Left renal pelvis (tissue), 4 donors: ENCODE measurements around the gene TMED3. TPM values are rescaled to one million over a fixed set of nuclear protein-coding genes. Genes with fewer than 3 reads are reported as not detected.
"Not testable (repeated sequence)": the region's sequence is repeated elsewhere in the genome, so short reads cannot be mapped to it uniquely, and the experiment has no call there.

ENCODE experiments used
- DNase-seq, 4 donors: peaks; one replicate each; pipeline ENCODE4 v3.0.0-alpha.2; 2013; ENCODE audit warnings: low read depth in 4 of 4, low spot score in 3 of 4
- polyA plus RNA-seq, 4 donors: library from polyadenylated mRNA; unstranded; fragments of 120-200 nt; gene quantifications; one replicate each; pipeline ENCODE4 v1.2.1, GENCODE V29; 2013; ENCODE audit not compliant: insufficient read length in 4 of 4

Gene TMED3
- polyA plus RNA-seq, 4 donors: 61.4 to 66.2 (median 64.2) TPM

DNA sequence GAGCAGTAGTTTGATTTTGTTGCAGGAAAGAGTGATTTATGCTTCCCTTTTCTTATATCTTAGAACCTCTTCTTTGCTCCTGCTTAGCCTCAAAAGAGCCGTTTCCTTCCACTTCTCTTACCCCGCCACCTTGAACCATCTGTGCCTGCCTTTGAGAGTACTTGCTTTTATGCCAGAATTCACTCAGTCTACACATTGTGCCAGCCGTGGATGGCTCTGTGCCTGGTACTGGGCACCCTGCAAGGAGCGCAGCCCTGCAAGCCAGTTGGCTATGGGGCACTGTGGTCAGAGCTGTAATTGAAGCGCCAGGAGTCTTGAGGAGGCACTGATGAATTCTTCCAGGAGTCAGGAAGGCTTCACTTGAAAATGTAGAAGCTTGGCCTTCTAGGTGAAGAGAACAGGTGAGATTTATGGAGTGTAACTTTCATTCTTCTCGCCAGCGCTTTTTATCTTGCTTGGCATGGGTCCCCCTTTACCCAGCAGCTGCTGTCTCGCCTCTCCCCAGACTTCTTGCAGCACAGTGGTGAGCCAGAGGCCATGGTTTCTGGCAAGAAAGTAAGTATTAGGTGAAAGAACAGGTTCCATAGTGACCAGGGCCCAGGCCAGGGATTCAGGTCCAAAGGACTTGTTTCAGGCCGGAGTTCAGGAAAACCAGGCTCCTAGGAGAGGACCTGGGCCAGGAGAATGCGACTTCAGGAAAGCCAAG, 4.9 kb downstream of the TMED3 start:
- DNase-seq: no peak

DNA sequence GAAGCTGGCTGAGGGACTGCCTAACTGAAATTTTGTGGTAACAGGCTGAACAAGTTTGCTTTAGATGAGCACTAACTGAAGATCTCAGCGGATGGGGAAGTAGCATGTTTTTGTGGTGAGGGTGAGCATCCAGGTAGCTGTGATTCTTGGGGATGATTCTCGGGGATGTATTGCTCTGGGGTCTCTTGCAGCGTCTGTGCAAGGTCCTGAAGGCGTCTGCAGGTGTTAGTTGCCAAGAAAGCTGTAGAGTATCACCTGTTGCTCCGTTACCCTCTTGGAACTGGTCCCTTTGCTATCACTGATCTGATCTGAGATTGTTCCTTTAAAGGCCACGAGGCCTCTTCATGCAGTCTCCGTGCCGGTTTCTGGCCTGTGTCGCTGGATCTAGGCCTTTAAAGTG, 6.0 kb downstream of the TMED3 start:
- no peak for DNase-seq

DNA sequence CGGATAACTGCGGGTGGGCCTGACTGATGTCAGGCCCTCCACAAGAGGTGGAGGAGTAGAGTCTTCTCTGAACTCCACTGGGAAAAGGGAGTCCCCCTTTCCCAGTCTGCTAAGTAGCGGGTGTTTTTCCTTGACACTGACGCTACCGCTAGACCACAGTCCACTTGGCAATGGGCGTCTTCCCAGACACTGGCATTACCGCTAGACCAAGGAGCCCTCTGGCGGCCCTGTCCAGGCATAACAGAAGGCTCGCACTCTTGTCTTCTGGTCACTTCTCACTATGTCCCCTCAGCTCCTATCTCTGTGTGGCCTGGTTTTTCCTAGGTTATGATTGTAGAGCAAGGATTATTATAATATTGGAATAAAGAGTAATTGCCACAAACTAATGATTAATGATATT, 9.1 kb downstream of the TMED3 start:
- not testable (repeated sequence) for DNase-seq

DNA sequence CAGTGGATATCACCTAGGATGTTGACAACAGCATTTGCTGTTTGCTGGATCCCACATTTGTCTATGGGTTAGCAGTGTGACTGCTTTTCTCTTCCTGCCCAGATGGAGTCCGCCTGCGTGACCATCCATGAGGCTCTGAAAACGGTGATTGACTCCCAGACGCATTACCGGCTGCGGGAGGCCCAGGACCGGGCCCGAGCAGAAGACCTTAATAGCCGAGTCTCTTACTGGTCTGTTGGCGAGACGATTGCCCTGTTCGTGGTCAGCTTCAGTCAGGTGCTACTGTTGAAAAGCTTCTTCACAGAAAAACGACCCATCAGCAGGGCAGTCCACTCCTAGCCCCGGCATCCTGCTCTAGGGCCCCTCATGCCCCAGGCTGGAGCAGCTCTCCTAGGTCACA, 11.0 kb downstream of the TMED3 start:
- no peak for DNase-seq

DNA sequence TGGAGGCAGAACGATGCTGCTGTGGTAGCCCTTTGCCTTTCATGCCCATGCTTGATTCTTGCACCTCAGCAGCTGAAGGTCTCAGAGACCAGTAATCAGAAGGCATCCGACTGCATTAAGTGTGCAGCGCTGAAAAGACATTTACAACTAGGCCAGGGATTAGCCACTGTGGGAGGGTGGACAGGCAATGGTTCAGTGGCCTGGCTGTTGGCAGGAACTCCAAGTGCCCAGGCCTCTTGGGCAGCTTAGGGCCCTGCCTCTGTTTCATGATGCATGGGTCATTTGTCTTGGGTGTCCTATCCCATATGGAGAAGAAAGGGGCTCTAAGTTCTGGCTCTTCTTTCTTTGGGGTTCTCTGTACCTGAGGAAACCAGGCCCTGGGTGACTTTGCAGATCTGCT, 11.4 kb downstream of the TMED3 start:
- DNase-seq: no peak

DNA sequence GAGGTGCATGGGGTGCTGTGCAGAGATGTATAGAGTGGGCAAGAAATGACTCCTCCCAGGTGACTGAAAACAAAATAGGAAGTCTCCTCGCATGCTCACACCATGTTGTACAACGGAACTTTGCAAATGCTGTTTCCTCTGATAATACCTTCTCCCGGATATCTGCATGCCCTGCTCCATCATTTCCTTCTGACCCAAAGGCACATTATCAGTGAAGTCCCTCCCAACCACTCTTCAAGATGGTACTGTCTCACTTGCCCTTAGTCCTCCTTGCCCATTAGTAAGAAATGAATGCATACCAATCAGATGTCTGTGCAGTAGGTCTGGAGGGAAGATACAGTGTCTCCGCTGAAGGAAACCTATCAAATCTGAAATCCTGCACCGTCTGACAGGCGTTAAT, 12.0 kb downstream of the TMED3 start:
- DNase-seq: no peak

DNA sequence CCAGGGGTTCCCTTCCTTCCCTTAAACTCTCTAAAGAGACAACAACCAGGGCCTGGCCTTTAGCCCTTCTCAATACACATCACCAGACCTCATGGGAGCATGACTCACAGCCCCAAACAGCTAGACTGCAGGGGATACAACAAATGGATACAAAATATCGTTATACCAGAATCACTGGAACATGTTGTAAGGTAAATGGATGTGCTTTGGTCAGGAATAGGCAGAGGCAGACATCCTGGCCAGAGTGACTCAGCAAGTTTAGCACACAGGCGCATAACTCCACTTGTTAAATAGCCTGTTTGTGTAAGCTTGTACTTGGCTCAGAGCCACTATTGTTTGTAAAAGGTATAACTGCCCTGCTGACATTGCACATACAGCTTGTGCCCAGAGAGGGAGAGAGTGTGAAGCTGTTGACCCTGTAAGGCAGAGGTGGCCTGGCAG, 18.3 kb downstream of the TMED3 start:
- DNase-seq: no peak

DNA sequence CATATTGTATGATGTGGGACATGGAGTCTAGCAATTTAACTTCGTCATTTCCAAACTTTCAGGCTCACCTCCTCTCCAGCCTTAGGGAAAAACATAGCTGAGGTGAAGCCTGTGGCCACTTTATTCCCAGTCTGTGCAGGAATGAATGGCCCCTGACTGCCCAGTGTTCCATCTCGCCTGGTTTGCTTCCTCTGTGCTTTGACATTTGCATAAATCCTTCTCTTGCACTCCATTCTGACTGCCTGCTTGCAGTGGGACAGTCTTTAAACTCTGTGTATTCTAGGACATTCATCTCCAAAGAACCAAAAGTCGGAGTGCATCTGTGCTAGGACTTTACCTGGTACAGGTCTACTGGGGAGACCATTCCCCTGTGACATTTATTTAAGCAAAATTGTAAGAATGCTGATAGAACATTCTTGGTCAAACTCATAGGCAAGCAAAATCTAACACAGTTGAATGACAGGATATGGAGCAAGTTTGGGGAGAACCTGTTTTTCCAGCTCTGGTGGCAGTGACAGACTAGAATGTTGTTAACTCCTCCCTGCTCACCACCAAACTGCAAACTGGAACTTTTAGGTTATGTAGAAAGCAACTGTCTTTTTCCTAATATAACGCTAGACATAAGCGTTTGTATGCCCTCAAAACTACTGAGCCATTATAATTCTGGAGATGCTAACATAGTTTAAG, 22.1 kb downstream of the TMED3 start:
- DNase-seq: no peak

DNA sequence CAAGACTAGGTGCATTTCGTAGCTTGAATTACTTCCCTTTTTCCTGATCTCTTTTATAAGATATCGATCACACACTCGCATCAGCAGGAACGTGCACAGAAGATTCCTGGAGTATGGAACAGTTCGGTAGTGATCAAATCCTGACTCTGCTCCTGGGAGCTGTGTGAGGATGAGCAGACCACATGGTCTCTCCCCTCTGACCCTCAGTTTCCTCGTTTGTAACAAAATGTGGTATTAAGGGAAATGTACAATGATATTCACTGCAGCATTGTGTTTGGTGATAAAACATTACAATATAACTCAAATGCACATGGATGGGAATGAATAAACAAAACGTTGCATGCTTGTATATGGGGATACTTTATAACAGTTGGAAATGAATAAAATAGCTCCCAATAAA, 26.7 kb downstream of the TMED3 start:
- DNase-seq: no peak

DNA sequence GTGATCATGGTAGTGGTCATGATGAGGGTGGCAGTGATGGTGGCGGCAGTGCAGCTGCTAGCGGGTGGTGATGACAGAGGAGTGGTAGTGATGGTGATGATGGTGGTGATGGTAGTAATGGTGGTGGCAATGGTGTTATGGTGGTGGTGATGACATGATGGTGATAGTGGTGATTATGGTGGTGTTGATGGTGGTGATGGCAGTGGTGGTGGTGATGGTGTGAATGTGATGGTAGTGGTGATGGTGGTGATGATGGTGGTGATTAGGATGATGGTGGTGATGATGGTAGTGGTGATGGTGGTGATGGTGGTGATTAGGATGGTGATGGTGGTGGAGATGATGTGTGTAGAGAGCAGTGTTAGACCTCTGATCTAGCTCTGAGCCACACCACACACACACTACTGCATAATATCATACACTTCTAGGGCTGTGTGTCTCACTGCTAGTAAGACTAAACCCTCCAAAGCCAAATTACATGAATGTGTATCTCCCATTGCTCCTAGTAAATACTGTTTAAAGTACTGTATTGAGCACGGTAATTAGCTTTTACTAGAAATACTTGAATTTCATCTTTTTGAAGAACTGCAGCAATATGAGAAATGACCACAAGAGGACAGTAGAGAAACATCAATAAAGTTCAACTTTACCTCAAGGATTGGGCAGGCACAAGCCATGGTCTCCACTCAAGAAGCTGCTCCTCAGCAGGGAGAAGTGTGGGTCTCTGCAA, 28.8 kb downstream of the TMED3 start:
- DNase-seq: no peak

DNA sequence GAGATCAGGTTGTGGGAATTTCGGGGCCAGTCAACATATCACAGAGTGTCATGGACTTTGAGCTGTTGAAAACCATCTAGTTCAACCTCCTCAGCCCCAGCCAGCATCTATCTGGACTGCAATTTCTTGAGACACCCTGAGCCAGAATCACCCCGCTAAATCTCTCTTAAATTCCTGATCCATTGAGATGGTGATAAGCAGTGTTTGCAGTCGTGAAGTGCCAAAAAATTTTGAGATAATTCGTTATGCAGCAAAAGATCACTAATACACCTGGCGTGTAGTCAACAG, 29.3 kb downstream of the TMED3 start:
- DNase-seq: no peak

DNA sequence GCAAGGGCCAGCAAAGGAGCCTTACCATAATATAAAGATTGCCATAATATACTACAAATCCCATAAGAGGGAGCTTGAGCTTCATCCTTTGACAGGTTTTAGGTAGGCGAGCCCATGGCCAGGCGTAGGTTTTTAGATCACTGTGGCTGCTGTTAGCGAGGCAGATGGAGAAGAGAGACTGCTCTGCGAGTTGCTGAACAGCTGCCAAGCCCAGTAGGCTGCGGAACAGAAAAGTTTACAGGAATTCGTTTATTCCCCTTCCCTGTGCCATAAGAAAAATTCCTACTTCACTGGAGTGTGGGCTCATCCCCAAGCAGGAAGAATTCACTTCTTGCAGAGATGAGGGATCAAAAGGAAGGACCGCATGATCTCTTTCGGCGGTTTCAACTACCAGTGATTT, 30.5 kb downstream of the TMED3 start:
- DNase-seq: no peak

DNA sequence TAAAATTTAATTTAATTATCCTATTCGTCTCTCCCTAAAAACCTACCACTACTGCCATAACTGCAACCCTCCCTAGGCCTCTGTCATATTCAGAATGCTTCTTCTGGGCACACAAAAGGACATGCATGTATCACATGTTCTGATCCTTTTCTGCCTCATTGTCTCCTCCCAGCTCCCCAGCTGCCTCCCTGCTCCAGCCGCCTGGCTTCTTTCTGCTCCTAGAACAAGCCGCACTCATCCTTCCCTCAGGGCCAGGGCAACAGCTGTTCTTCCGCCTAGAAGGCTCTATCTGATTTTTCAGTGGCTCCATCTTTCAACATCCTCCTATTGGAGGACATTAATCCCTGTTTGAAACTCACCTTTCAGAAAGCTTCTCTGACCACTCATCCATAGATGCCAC, 38.6 kb downstream of the TMED3 start:
- no peak for DNase-seq

DNA sequence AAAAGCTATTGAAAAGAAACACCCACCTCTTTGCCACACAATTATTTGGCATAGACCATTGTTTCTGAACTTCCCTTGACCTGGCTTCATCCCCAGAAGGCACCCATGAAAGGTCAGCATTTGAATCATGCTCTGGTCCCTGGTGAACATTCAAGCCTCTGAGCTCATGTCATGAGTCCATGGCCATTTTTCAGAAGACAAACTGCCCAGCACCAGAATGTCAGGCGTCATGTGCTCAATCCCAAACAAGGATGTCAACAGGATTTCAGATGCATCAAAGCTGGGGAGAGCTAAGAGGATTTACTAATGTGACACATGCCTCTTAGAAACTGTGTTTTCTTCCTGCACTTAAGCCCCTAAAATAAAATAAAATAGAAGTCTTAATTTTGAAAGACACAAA, 41.3 kb downstream of the TMED3 start:
- DNase-seq: no peak

DNA sequence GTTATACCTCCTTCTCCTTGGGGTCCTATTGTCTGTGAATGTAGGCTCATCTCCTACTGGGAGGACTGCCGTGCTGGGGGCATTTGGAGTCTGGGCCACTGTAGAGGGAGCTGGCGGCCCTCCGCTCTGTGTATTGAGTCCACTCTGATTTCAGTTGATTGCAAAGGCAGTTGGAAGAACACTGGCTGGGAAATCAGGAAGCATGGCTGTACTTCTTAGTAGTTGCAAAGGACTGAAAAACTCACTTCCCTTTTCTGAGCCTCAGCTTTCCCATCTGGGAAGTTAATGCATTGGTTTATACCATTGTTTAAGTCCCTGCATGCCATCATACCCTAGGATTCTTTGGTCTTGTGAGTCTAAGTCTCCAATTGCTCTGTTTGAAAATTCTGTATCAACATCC, 46.7 kb downstream of the TMED3 start:
- no peak for DNase-seq

DNA sequence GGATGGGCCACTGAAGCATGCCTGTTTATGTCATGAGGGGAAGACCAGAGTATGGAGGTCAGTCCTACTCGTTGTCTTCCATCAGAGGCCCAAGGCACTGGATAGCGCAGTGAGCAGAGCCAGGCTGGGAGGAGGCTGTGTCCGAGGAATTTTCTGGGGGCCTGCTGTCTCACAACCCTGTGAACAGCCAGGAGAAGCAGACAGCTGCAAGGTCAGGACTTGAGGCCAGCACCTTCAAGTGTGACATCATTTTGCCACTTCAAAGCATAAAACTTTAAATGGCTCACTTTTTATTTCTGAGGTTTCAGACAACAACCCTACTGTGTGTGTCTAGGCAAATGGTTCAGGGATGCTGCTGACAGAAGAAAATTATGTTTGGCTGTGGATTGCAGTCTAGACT, 47.2 kb downstream of the TMED3 start:
- DNase-seq: no peak

DNA sequence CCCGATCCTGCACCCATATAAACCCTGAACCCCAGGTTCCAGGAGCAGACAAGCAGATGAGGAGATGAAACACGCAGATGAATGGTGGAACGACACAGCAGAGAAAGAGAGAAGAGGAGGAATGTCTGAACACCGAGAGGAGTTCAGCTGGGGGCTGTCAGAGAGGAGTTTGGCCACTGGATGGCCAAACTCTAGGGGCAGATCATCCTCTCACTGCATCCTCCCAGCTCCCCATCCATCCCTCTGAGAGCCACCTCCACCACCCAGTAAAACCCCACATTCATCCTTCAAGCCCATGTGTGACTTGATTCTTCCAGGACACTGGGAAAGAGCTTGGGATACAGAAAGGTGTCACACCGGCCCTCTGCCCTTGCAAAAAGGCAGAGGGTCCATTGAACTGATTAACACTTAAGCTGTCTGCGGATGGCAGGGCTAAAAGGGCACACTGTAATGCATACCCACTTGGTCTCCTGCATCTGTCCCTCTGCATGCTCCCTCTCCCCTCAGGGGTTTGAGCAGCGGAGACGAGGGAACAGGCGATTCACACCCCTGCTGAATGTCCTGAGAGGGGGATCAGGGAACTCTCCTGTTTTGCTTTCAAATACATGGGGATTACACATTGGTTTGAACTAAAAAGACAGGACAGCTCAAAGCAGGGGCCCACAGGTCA, 53.8 kb downstream of the TMED3 start:
- DNase-seq: no peak

DNA sequence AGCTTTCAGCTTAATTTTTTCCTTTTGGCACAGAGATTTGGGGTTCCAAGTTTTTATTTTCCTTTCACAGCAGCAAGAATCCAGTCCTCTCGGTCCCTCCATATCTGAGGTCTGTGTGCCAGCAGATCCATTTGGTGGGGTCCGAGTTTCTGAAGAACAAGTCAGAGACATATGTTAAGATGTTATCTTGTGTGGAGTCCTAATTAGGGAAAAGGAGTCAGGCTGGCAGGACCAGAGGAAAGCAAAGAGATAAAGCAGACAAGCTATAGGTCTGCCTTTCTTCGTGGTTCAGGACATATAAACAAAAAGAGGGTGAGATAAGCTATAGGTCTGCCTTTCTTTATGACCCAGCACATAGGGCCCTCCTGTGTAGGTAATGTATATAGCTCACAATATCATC, 54.9 kb downstream of the TMED3 start:
- DNase-seq: no peak

DNA sequence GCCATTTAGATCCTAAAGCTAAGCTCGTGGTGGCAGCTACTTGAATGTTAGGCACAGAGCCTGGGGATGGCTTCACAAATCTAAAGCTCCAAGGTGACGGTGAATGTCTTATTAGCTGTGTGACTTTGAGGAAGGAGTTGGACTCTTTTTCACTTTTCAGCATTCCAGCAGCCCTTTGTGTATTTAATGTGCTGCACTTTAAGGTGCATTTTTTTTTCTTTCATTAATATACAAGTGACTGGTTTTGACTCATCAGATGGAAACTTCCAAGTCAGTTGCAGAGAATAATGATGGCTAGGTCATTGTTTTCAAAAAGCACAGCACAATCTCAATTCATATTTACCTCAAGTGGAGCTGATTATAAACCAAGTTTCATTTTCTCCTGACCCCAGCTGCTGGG, 55.8 kb downstream of the TMED3 start:
- DNase-seq: no peak

DNA sequence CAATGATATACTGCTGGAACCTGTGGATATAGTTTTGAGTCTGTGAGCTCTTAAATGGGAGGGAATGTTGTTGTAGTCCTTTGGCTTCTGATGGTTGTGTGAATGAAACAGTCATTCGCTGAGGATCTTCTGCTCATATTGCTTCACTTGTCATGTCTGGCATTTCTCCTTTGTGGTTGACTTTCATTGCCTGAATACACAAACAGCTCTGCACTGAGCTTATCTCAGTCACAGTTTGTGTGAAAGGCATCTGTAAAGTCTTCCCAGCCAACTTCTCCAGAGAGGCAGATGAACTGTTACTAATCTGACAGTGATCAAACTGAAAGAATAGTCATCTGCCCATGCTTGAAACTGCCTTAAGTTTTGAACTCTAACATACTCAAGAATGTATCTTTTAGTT, 59.8 kb downstream of the TMED3 start:
- DNase-seq: no peak

DNA sequence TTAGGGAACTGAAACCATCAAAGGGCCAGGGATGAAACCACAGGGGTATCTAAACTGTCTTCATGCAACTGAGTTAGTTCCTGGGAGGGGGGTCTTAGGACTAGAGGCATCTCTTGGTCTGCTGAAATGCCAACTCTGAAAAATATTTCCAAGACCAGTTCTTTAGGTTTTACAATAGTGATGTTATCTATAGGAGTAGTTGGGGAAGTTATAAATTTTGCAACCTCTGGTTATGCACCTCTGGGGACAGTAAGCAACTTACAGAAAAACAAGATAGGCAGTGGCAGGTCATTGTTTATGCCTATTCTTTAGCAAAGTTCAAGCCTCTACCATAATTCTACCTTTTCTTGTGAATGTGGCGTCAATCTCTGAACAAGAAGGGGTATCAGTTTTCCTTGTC, 60.7 kb downstream of the TMED3 start:
- DNase-seq: no peak

DNA sequence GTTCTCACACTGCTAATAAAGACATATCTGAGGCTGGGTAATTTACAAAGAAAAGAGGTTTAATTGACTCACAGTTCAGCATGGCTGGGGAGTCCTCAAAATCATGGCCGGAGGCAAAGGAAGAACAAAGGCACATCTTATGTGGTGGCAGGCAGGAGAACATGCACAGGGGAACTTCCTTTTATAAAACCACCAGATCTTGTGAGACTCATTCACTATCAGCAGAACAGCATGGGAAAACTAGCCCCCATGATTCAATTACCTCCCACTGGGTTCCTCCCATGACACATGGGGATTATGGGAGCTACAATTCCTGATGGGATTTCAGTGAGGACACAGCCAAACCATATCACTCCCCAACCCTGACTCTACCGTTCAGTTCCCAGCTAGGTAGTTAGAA, 61.5 kb downstream of the TMED3 start:
- no peak for DNase-seq
